ENCODE measurements around the gene SIX1.

- TF ChIP-seq, protein P1, sequence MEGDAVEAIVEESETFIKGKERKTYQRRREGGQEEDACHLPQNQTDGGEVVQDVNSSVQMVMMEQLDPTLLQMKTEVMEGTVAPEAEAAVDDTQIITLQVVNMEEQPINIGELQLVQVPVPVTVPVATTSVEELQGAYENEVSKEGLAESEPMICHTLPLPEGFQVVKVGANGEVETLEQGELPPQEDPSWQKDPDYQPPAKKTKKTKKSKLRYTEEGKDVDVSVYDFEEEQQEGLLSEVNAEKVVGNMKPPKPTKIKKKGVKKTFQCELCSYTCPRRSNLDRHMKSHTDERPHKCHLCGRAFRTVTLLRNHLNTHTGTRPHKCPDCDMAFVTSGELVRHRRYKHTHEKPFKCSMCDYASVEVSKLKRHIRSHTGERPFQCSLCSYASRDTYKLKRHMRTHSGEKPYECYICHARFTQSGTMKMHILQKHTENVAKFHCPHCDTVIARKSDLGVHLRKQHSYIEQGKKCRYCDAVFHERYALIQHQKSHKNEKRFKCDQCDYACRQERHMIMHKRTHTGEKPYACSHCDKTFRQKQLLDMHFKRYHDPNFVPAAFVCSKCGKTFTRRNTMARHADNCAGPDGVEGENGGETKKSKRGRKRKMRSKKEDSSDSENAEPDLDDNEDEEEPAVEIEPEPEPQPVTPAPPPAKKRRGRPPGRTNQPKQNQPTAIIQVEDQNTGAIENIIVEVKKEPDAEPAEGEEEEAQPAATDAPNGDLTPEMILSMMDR (IDR thresholded peaks at IDR 0.05) = no peak
- no peak for TF ChIP-seq POLR2A (IDR thresholded peaks at IDR 0.05)
Observed at GRCh38 chr14:60645126-60645741, 4.0 kb downstream of the SIX1 start.
